ENCODE measurements around the gene SPATA12.

SPATA12 gene

GRCh38 chr3:57091521-57092273 is 31.2 kb downstream of the SPATA12 start:
- DNase-seq, result no peak
- Histone ChIP-seq H3K4me3 (ENCODE audit: low read depth, low read length) (no peak overlapping the region), H3K27ac (no peak overlapping the region)

GRCh38 chr3:57093489-57093888 is 33.0 kb downstream of the SPATA12 start:
- Histone ChIP-seq H3K36me3 (no peaks in the 10 kb centered on the region), H3K4me3 (ENCODE audit: low read depth, low read length) (no peak overlapping the region)

More at GRCh38 chr3:57091521-57092273, 31.2 kb downstream of the SPATA12 start:
- TF ChIP-seq CTCF (IDR thresholded peaks at IDR 0.05; ENCODE audit: low read depth, low read length), result no peak
- no peaks in the 10 kb centered on the region for H3K9me3 ChIP-seq (ENCODE audit: severe bottlenecking)
- H3K36me3 ChIP-seq, result no peaks in the 10 kb centered on the region
- H3K27me3 ChIP-seq (ENCODE audit: insufficient read depth, low read depth, severe bottlenecking), result no peaks in the 10 kb centered on the region

DNA sequence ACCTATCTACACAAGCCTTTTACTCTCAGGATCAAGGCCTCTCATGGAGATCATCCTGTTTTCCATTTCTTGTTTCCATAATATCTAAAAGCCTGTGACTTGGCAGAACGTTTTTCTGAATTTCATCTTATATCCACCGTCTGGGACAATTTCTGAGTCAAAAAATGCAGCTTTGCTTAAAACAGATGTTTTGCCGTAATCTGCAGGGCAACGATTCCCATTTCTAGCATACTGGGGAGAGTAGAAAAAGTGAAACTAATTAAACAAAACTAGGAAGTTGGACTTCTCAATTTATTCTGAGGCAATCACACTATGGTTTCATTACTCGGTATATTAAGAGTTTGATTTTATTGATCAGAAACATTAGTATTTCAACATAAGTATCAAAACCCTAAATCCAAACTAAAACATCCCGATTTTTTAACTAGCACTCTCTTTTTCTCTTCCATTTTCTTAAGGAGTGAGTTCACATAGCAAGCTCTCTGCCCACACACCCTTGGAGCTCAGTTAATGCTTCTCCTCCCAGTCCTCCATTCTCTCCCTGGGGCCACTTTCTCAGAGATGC is 33.6 kb downstream of the SPATA12 start:
- no peak for TF ChIP-seq CTCF (IDR thresholded peaks at IDR 0.05; ENCODE audit: low read depth, low read length)
- Histone ChIP-seq H3K4me3 (ENCODE audit: low read depth, low read length) (no peak overlapping the region), H3K9me3 (ENCODE audit: severe bottlenecking) (no peaks in the 10 kb centered on the region), H3K36me3 (no peaks in the 10 kb centered on the region), H3K27ac (no peak overlapping the region), H3K27me3 (ENCODE audit: insufficient read depth, low read depth, severe bottlenecking) (no peaks in the 10 kb centered on the region)
- no peak for DNase-seq

More at GRCh38 chr3:57093489-57093888, 33.0 kb downstream of the SPATA12 start:
- no peak for TF ChIP-seq CTCF (IDR thresholded peaks at IDR 0.05; ENCODE audit: low read depth, low read length)
- H3K27me3 ChIP-seq (ENCODE audit: insufficient read depth, low read depth, severe bottlenecking), result no peaks in the 10 kb centered on the region
- DNase-seq, result no peak
- no peaks in the 10 kb centered on the region for H3K9me3 ChIP-seq (ENCODE audit: severe bottlenecking)
- H3K27ac ChIP-seq, result no peak overlapping the region

DNA sequence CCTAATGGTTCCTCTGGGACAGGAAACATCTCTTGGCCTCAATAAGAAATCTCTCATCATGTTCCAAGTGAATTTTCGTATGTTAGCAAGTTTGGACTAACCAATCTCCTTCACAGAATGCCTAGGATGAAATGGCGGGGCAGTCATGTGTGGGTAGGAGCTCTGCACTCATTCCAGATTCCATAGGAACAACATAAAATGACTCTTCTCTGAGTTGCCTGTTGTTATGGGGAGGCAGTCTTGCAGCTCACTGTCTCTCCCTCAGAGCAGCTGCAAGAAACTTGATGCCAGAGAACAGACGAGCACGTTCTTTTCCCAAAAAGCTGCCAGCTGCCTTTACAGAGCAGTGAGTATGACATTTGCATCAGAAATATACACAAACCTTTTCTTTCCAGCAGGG is 34.1 kb downstream of the SPATA12 start:
- Histone ChIP-seq H3K9me3 (ENCODE audit: severe bottlenecking) (no peaks in the 10 kb centered on the region), H3K4me3 (ENCODE audit: low read depth, low read length) (no peak overlapping the region), H3K27me3 (ENCODE audit: insufficient read depth, low read depth, severe bottlenecking) (no peaks in the 10 kb centered on the region), H3K27ac (no peak overlapping the region), H3K36me3 (no peaks in the 10 kb centered on the region)
- TF ChIP-seq CTCF (IDR thresholded peaks at IDR 0.05; ENCODE audit: low read depth, low read length), result no peak
- DNase-seq, result no peak

DNA sequence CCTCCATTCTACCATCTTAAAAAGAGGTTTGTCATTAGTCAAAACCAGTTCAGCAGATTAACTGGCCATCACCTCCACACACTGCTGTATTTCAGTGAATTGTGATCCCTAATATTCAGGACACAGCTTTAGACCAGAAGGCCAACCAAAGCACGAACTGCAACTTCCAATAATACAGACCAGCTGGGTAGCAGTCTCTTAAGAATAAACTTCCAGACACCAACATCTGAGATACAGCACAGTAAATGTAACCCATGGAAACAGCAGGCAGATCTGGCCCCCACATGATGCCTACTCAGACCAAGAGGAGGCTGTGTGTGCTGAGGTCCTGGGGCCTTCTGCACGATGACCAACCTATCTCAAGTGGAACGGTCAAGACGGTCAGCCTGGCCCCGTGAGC is 34.9 kb downstream of the SPATA12 start:
- Histone ChIP-seq H3K36me3 (no peaks in the 10 kb centered on the region), H3K27ac (no peak overlapping the region), H3K27me3 (ENCODE audit: insufficient read depth, low read depth, severe bottlenecking) (no peaks in the 10 kb centered on the region), H3K4me3 (ENCODE audit: low read depth, low read length) (no peak overlapping the region), H3K9me3 (ENCODE audit: severe bottlenecking) (no peaks in the 10 kb centered on the region)
- DNase-seq, result no peak
- TF ChIP-seq CTCF (IDR thresholded peaks at IDR 0.05; ENCODE audit: low read depth, low read length), result no peak

Measured in WERI-Rb-1 (cell line).